ENCODE measurements around the gene CPNE1. TPM values are rescaled to one million over a fixed set of nuclear protein-coding genes. Genes with fewer than 3 reads are reported as not detected.
A peak's percentile ranks its signal among the peaks of the same experiment; 100 is the strongest.

CPNE1 gene
- total RNA-seq, 2 donors from 2014 or later = 238 to 441 TPM

DNA sequence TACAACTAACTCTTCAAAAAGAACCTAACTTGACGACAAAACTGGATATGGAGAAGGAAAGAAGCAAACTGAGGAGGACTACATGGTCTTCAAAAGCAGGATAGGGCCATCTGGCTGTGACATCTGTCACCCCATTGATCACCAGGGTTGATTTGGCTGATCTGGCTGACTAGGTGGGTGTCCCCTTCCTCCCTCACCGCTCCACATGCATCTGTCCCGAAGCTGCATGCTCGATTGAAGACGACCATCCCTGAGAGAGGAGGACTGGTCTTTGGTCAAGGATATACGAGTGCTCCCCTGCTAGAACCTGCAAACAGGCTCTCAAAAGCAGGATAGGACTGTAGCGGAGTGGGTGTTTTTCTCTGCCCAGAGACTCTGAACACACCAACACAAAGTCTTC lies 21.7 kb downstream of the CPNE1 start:
- no peak for DNase-seq
- peaks cover 23% of the 10 kb centered on the region for H3K36me3 ChIP-seq (ENCODE audit: control insufficient read depth, insufficient read depth, low read length)
- no peaks in the 10 kb centered on the region for H3K27me3 ChIP-seq (ENCODE audit: control insufficient read depth, insufficient read depth, low read length, poor library complexity, severe bottlenecking)
- WGBS, 2 experiments (ENCODE audit: insufficient coverage in 1 of 2, insufficient read length in 1 of 2) = 94 to 96% methylated on average over 3 to 7 of the region's 7 CpGs
- TF ChIP-seq, protein P1, sequence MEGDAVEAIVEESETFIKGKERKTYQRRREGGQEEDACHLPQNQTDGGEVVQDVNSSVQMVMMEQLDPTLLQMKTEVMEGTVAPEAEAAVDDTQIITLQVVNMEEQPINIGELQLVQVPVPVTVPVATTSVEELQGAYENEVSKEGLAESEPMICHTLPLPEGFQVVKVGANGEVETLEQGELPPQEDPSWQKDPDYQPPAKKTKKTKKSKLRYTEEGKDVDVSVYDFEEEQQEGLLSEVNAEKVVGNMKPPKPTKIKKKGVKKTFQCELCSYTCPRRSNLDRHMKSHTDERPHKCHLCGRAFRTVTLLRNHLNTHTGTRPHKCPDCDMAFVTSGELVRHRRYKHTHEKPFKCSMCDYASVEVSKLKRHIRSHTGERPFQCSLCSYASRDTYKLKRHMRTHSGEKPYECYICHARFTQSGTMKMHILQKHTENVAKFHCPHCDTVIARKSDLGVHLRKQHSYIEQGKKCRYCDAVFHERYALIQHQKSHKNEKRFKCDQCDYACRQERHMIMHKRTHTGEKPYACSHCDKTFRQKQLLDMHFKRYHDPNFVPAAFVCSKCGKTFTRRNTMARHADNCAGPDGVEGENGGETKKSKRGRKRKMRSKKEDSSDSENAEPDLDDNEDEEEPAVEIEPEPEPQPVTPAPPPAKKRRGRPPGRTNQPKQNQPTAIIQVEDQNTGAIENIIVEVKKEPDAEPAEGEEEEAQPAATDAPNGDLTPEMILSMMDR (conservative IDR thresholded peaks at IDR 0.05) = no peak
- H3K9me3 Mint-ChIP-seq = no peaks in the 10 kb centered on the region
- H3K4me3 Mint-ChIP-seq = no peak overlapping the region
- H3K4me3 ChIP-seq (ENCODE audit: low read length) = no peak overlapping the region
- peaks cover 5% of the 10 kb centered on the region for H3K4me1 ChIP-seq (ENCODE audit: control insufficient read depth, insufficient read depth, low read length)
- H3K27ac ChIP-seq (ENCODE audit: low read depth, low read length) = no peak overlapping the region
- peaks cover 7% of the 10 kb centered on the region for H3K36me3 Mint-ChIP-seq (ENCODE audit: low read depth)
- peaks cover 35% of the 10 kb centered on the region for H3K4me1 Mint-ChIP-seq
- no peaks in the 10 kb centered on the region for H3K27me3 Mint-ChIP-seq (ENCODE audit: insufficient read depth)
- no peak overlapping the region for H3K27ac Mint-ChIP-seq
- H3K9ac ChIP-seq (ENCODE audit: extremely low read depth, low read length, poor library complexity, severe bottlenecking) = no peak overlapping the region
- no peaks in the 10 kb centered on the region for H3K9me3 ChIP-seq (ENCODE audit: control insufficient read depth, low read length)

DNA sequence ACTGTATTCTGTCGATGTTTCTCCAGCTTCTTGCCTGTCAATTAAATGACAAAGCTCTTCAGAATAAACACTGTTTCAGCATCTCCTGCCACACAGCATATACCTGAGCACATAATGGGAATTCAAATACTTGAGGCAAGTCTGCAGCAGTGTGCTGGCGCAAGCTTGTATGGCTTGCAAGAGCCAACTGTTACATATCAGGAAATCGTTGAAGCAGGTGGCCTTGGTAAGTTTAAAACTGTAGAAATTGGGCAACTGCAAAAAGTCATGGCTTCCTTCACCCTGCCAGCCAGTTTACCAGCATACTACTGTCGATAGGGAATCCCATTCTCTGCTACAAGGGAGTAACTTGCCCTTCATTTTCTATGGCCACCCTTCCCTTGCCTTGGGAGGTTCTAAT lies 23.0 kb downstream of the CPNE1 start:
- no peak overlapping the region for H3K9ac ChIP-seq (ENCODE audit: extremely low read depth, low read length, poor library complexity, severe bottlenecking)
- Mint-ChIP-seq H3K27ac (no peak overlapping the region), H3K9me3 (no peaks in the 10 kb centered on the region), H3K27me3 (ENCODE audit: insufficient read depth) (no peaks in the 10 kb centered on the region), H3K4me1 (peaks cover 35% of the 10 kb centered on the region), H3K36me3 (ENCODE audit: low read depth) (peaks cover 3% of the 10 kb centered on the region), H3K4me3 (no peak overlapping the region)
- no peak for DNase-seq
- H3K36me3 ChIP-seq (ENCODE audit: control insufficient read depth, insufficient read depth, low read length) = peaks cover 21% of the 10 kb centered on the region
- H3K4me1 ChIP-seq (ENCODE audit: control insufficient read depth, insufficient read depth, low read length) = peaks cover 5% of the 10 kb centered on the region
- H3K9me3 ChIP-seq (ENCODE audit: control insufficient read depth, low read length) = no peaks in the 10 kb centered on the region
- H3K27ac ChIP-seq (ENCODE audit: low read depth, low read length) = no peak overlapping the region
- H3K4me3 ChIP-seq (ENCODE audit: low read length) = no peak overlapping the region
- WGBS, 2 experiments (ENCODE audit: insufficient coverage in 1 of 2, insufficient read length in 1 of 2) = 94 to 100% methylated on average over 3 to 4 of the region's 4 CpGs
- no peaks in the 10 kb centered on the region for H3K27me3 ChIP-seq (ENCODE audit: control insufficient read depth, insufficient read depth, low read length, poor library complexity, severe bottlenecking)
- TF ChIP-seq, protein P1 (conservative IDR thresholded peaks at IDR 0.05) = no peak

DNA sequence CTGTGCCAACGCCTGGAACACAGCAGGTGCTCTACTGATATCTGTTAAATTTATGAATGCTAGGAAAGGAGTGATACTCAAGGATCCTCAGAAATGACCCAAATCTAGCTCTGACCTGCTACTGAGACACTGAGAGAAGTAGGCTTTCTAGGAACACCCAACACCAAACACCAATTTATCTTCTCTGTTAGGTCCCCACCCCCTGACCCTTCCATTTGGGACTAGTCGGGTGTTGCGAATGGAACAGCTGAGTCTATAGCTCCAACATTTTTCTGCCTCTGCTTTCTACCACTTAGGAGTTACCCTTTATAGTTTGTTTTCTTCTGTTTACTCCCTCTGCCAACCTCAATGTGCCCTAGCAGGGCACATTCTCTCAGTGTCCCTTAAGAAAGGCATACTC lies 24.0 kb downstream of the CPNE1 start:
- Histone ChIP-seq H3K9me3 (ENCODE audit: control insufficient read depth, low read length) (no peaks in the 10 kb centered on the region), H3K27me3 (ENCODE audit: control insufficient read depth, insufficient read depth, low read length, poor library complexity, severe bottlenecking) (no peaks in the 10 kb centered on the region), H3K27ac (ENCODE audit: low read depth, low read length) (no peak overlapping the region), H3K4me3 (ENCODE audit: low read length) (no peak overlapping the region), H3K36me3 (ENCODE audit: control insufficient read depth, insufficient read depth, low read length) (peaks cover 20% of the 10 kb centered on the region), H3K9ac (ENCODE audit: extremely low read depth, low read length, poor library complexity, severe bottlenecking) (no peak overlapping the region), H3K4me1 (ENCODE audit: control insufficient read depth, insufficient read depth, low read length) (peaks cover 5% of the 10 kb centered on the region)
- H3K4me3 Mint-ChIP-seq = no peak overlapping the region
- TF ChIP-seq, protein P1 (conservative IDR thresholded peaks at IDR 0.05) = no peak
- no peaks in the 10 kb centered on the region for H3K9me3 Mint-ChIP-seq
- peaks cover 39% of the 10 kb centered on the region for H3K4me1 Mint-ChIP-seq
- peaks cover under 1% of the 10 kb centered on the region for H3K36me3 Mint-ChIP-seq (ENCODE audit: low read depth)
- H3K27me3 Mint-ChIP-seq (ENCODE audit: insufficient read depth) = no peaks in the 10 kb centered on the region
- 86 to 93% methylated on average over 3 of the region's 3 CpGs for WGBS, 2 experiments (ENCODE audit: insufficient coverage in 1 of 2, insufficient read length in 1 of 2)
- no peak for DNase-seq
- H3K27ac Mint-ChIP-seq = peak overlapping the region; percentile 3

All from endodermal cell (in vitro differentiated cells).